ENCODE measurements around the gene LRRIQ1. TPM values are rescaled to one million over a fixed set of nuclear protein-coding genes. Genes with fewer than 3 reads are reported as not detected.

LRRIQ1 gene
- total RNA-seq, 2 experiments from 2014 or later: not detected

DNA sequence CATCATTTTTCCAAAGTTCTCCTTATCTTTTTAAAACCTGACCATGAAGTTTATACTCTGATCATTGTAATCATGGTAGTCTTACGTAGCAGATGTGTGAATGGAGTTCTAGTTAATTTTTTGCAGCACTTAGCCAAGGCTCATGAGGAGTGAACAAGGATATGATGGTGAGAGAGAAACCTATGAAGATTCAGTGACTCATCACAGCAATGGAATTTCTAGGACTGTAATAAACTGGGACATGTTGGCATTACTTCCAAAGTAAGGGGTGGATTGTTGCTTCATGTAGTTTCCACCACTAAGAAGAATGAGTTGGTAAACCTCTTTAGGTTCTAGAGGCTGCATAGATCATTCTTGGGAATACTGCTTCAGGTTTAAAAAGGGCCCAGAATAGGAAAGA, 102.7 kb downstream of the LRRIQ1 start:
- no TSS peak for BruUV-seq (replicated peaks)
- POLR2A ChIA-PET: no interaction called here
- H3K9me3 ChIP-seq (ENCODE audit: low read length): no peaks in the 10 kb centered on the region
- H3K9me2 ChIP-seq (ENCODE audit: insufficient read depth, low read length): no peaks in the 10 kb centered on the region
- no peak overlapping the region for H3K27ac ChIP-seq (ENCODE audit: low read depth, low read length, poor library complexity, severe bottlenecking)
- H4K20me1 ChIP-seq (ENCODE audit: insufficient read depth, low read length): no peaks in the 10 kb centered on the region
- no peaks in the 10 kb centered on the region for H3K79me2 ChIP-seq (ENCODE audit: insufficient read depth, low read depth, low read length)
- no peak for DNase-seq (ENCODE audit: low spot score)
- CTCF ChIA-PET (ENCODE audit: unreplicated experiment): no interaction called here
- H2AFZ ChIP-seq (ENCODE audit: low read length): no peak overlapping the region
- TF ChIP-seq, protein P1, sequence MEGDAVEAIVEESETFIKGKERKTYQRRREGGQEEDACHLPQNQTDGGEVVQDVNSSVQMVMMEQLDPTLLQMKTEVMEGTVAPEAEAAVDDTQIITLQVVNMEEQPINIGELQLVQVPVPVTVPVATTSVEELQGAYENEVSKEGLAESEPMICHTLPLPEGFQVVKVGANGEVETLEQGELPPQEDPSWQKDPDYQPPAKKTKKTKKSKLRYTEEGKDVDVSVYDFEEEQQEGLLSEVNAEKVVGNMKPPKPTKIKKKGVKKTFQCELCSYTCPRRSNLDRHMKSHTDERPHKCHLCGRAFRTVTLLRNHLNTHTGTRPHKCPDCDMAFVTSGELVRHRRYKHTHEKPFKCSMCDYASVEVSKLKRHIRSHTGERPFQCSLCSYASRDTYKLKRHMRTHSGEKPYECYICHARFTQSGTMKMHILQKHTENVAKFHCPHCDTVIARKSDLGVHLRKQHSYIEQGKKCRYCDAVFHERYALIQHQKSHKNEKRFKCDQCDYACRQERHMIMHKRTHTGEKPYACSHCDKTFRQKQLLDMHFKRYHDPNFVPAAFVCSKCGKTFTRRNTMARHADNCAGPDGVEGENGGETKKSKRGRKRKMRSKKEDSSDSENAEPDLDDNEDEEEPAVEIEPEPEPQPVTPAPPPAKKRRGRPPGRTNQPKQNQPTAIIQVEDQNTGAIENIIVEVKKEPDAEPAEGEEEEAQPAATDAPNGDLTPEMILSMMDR (conservative IDR thresholded peaks at IDR 0.05; ENCODE audit: low read length): no peak
- TF ChIP-seq EZH2phosphoT487 (IDR thresholded peaks at IDR 0.05; ENCODE audit: borderline replicate concordance, low read depth, low read length): no peak
- no peak overlapping the region for H3K4me3 ChIP-seq (ENCODE audit: low read depth, low read length, poor library complexity, severe bottlenecking)
- no peaks in the 10 kb centered on the region for H3K4me1 ChIP-seq (ENCODE audit: insufficient read depth, low read length, poor library complexity, severe bottlenecking)
- H3K4me2 ChIP-seq (ENCODE audit: low read length): no peak overlapping the region
- no peaks in the 10 kb centered on the region for H3K36me3 ChIP-seq (ENCODE audit: insufficient read depth, low read length)
- intact Hi-C loops (cut with micrococcal nuclease; ENCODE audit: unreplicated experiment): no loop called here

DNA sequence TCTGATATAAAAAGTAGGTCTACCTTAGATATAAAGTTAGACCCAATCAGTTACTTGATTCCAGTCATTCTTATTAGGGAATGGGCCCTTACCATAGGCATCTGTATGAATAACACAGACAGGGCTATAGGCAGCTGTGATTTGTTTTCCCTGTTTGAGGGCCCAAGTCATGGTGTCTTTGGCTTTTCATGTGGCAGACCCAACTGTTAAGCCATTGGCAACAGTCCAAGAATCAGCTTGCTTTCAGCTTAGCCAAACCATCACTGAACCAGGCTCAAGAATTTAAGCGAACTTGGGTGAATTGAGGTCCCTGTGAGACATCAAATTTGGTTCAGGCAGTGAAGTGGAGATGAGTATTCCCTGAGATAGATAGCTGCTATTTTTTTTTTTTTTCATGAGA, 111.2 kb downstream of the LRRIQ1 start:
- H3K36me3 ChIP-seq (ENCODE audit: insufficient read depth, low read length): no peaks in the 10 kb centered on the region
- H3K27ac ChIP-seq (ENCODE audit: low read depth, low read length, poor library complexity, severe bottlenecking): no peak overlapping the region
- H3K9me3 ChIP-seq (ENCODE audit: low read length): no peaks in the 10 kb centered on the region
- intact Hi-C loops (cut with micrococcal nuclease; ENCODE audit: unreplicated experiment): no loop called here
- H3K4me3 ChIP-seq (ENCODE audit: low read depth, low read length, poor library complexity, severe bottlenecking): no peak overlapping the region
- H3K79me2 ChIP-seq (ENCODE audit: insufficient read depth, low read depth, low read length): no peaks in the 10 kb centered on the region
- ChIA-PET POLR2A (no interaction called here), CTCF (ENCODE audit: unreplicated experiment) (no interaction called here)
- no peaks in the 10 kb centered on the region for H3K4me1 ChIP-seq (ENCODE audit: insufficient read depth, low read length, poor library complexity, severe bottlenecking)
- DNase-seq (ENCODE audit: low spot score): no peak
- no peaks in the 10 kb centered on the region for H4K20me1 ChIP-seq (ENCODE audit: insufficient read depth, low read length)
- no peak overlapping the region for H3K4me2 ChIP-seq (ENCODE audit: low read length)
- no peak for TF ChIP-seq EZH2phosphoT487 (IDR thresholded peaks at IDR 0.05; ENCODE audit: borderline replicate concordance, low read depth, low read length)
- TF ChIP-seq, protein P1 (conservative IDR thresholded peaks at IDR 0.05; ENCODE audit: low read length): no peak
- H2AFZ ChIP-seq (ENCODE audit: low read length): no peak overlapping the region
- no peaks in the 10 kb centered on the region for H3K9me2 ChIP-seq (ENCODE audit: insufficient read depth, low read length)
- no TSS peak for BruUV-seq (replicated peaks)

GRCh38 chr12:85152311-85152729, 116.2 kb downstream of the LRRIQ1 start:
- no peaks in the 10 kb centered on the region for H3K9me2 ChIP-seq (ENCODE audit: insufficient read depth, low read length)
- DNase-seq (ENCODE audit: low spot score): no peak
- TF ChIP-seq, protein P1 (conservative IDR thresholded peaks at IDR 0.05; ENCODE audit: low read length): no peak
- TF ChIP-seq EZH2phosphoT487 (IDR thresholded peaks at IDR 0.05; ENCODE audit: borderline replicate concordance, low read depth, low read length): no peak
- H3K36me3 ChIP-seq (ENCODE audit: insufficient read depth, low read length): no peaks in the 10 kb centered on the region
- ChIA-PET POLR2A (interaction anchor here (0.7 to 1.0 kb wide), 2 partner anchors 275 to 941 kb away, joined by 3 read pairs; no protein-coding TSS in a partner anchor), CTCF (ENCODE audit: unreplicated experiment) (no interaction called here)
- H3K4me2 ChIP-seq (ENCODE audit: low read length): no peak overlapping the region
- H3K9me3 ChIP-seq (ENCODE audit: low read length): no peaks in the 10 kb centered on the region
- no peaks in the 10 kb centered on the region for H3K4me1 ChIP-seq (ENCODE audit: insufficient read depth, low read length, poor library complexity, severe bottlenecking)
- intact Hi-C loops (cut with micrococcal nuclease; ENCODE audit: unreplicated experiment): no loop called here
- no peak overlapping the region for H3K4me3 ChIP-seq (ENCODE audit: low read depth, low read length, poor library complexity, severe bottlenecking)
- H3K27ac ChIP-seq (ENCODE audit: low read depth, low read length, poor library complexity, severe bottlenecking): no peak overlapping the region
- H4K20me1 ChIP-seq (ENCODE audit: insufficient read depth, low read length): no peaks in the 10 kb centered on the region
- no TSS peak for BruUV-seq (replicated peaks)
- H2AFZ ChIP-seq (ENCODE audit: low read length): no peak overlapping the region
- H3K79me2 ChIP-seq (ENCODE audit: insufficient read depth, low read depth, low read length): no peaks in the 10 kb centered on the region
